ENCODE data around the gene TBX4.
A peak's percentile ranks its signal among the peaks of the same experiment; 100 is the strongest.

TBX4 gene

DNA sequence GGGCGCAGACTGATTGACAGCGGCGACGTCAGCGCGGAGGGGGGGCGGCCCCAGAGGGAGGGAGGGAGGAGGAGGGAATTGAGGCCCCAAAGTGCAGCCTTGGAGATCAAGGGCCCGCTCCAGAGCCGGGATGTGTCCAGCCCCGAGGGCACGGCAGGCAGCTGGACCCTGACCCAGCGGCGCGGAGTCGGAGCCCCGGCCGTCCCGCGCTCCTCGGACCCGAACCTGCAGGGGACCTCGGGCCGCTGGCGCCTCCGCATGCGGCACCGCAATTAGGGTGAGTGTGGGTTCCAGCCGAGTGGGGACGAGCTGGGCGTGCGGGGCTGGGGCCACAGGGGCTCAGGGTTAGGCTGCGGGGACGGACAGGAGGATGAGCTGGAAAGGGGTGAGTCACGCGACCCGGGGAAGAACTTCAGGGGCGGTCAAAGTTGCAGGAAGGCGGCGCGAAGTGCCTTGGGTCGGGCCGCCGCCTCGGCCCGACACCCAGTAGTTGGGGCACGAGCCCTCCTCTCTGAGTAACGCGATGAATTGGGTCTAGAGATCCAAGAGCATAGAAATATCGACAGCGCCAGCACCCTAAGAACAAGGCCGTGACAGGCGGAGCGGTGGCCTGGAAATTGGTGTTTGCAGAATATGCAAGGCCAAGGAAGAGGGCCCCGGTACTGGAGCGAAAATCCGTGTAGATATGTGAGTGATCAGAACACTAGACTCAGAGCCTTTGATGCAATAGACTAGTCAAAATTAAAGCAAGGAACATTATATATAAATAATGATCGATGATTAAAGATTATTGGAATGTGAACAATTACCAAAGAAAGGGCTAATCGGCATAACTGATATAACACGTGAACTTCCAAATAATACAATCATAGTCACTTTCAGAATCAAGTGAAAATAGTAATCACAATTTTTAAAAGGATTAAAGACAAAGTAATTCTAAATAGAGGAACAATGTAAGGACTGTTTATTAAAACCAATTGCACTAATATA is at the start of gene TBX4:
Gene TBX4 (plus strand): TSS at position 122 of the 990 bp plus-strand sequence. CDS start 4,069 bp downstream, outside the sequence.
- DNase-seq, result peak; percentile 82

DNA sequence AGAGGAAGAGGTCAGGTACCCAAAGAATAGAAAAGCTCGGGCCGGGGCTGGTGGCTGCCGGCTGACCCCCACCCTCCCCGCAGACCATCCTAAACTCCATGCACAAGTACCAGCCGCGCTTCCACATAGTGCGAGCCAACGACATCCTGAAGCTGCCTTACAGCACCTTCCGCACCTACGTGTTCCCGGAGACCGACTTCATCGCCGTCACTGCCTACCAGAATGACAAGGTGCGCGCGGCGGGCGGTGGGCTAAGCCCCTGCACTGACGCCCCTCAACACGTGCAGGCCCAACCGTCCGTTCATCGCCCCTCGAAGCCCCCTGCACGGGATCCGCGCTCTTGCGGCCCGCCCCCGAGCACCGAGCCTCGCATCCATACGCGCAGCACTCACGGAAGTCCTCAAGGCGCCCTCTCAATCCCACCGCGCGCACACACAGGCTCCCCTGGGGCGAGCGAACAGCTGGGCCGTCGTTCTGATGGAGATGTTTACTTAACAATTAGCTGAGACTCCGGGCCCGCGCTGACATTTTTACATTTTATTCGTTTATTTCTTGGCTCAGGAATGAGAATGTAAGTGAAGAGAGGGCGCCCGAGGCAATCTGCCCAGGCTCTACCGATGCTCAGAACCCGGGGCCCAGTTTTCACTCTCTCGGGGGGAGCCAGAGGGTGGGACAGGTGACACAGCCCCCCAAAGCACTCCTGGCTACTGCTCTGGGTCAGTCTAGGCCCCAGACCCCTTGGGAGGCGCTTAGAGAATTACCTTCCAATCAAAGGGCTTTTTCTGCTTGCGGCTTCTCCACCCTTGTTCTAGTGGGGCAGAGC is 49.0 kb upstream of the TBX4 start:
- DNase-seq, result peak; percentile 37

DNA sequence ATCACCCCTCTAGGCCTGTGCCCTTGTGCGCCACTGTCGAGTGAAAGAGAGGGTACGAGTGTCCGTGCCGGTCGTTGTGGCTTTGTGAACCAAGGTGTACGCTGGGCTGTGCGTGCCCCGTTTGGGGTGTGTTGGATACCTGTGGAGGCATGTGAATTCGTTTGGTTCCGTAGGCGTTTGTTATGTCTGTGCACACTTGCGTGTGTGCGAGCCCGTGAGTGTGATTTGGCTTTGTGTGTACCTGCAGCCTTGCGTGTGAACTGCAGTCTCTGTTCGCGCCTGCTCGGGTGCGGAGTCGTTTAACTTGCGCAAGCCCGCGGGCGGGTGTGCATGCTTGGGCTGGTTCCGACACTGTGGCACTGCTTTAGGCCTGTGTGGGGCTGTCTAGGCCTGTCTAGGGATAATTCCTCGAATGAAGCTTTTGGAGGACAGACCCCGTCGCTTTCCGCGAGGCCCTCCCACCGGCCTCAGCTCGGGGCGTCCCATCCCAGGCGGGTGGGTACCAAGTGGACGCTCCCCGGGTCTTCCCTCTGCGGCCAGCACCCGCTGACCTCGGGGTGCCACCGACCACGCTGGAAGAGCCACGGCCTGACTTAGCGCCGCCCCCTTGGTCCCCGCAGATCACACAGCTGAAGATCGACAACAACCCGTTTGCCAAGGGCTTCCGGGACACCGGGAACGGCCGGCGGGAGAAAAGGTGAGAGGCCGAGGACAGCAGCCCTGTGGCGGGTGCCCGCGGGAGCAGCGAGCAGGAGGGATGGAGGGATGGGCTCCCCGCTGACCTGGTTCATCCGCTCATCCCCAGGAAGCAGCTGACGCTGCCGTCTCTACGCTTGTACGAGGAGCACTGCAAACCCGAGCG is 48.2 kb upstream of the TBX4 start:
- peak; percentile 33 for DNase-seq

DNA sequence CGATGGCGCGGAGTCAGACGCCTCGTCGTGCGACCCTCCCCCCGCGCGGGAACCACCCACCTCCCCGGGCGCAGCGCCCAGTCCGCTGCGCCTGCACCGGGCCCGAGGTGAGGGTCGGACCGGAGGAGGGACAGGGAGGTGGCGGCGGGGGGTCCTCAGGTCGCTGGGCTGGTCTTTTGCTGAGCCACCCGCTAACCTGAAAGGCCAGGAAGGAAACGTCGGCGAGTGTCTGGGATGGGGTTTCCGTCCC is 47.6 kb upstream of the TBX4 start:
- no peak for DNase-seq

DNA sequence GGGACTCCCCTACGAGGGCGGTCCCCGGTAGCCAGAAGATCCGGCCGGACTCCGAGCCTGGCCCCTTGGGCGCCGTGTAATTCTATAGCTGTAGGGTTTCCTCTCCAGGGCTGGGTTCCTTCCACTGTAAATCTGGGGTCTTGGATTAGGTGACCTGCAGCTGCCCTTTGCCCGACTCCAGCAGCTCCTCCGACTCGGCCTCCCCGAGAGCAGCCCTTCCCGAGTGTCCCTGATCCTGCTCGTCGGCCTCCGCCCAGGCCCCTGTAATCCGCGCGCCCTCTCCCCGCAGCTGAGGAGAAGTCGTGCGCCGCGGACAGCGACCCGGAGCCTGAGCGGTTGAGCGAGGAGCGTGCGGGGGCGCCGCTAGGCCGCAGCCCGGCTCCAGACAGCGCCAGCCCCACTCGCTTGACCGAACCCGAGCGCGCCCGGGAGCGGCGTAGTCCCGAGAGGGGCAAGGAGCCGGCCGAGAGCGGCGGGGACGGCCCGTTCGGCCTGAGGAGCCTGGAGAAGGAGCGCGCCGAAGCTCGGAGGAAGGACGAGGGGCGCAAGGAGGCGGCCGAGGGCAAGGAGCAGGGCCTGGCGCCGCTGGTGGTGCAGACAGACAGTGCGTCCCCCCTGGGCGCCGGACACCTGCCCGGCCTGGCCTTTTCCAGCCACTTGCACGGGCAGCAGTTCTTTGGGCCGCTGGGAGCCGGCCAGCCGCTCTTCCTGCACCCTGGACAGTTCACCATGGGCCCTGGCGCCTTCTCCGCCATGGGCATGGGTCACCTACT is 47.1 kb upstream of the TBX4 start:
- DNase-seq, result peak; percentile 34

DNA sequence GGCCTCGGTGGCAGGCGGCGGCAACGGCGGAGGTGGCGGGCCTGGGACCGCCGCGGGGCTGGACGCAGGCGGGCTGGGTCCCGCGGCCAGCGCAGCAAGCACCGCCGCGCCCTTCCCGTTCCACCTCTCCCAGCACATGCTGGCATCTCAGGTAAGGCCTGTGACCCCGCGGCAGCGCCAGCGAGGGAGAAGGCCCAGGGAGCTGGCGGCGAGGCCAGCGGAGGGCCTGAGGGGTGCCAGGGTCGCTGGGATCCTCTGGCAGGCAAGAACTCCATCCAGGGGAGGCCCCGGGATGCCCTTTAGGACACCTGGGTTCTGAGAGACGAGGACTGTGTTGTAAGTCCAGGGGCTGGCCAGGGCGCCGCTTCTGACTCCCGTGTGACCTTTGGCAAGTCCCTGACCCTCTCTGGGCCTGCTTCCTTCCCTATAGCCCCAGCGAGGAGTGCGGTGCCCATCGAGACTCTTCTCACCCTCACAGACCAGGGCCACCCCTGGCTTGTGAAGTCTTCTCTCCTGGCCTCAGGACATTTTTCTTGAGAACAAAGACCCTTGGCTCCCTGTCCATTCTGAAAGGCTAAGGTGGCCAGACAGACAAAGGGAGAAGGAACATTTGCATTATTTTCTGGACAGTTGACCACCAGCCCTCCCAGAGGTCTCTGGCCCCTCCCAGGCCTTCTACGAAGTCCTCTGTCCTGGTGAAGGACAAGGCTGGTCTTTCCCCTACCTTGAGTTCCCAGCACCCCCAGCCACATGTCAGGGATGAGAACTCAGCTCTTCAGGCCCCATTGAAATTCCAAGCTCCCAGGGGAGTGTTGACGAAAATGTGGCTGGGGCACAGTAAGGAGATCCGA is 46.3 kb upstream of the TBX4 start:
- DNase-seq, result no peak

DNA sequence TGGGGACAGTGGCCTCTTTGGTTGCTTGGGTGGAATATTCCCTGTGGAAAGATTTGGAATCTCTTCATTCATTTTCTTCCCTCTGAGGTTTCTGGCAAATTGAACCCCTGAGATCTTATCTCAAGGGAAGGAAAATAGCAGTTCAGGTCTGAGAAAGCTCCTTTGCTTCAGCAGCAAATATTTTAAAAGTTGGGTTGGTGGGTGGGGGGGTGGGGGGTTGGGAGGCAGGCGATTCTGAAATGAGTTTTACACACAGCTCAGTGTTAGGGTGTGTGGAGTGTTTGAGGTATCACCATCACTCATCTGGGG is 45.7 kb upstream of the TBX4 start:
- no peak for DNase-seq

DNA sequence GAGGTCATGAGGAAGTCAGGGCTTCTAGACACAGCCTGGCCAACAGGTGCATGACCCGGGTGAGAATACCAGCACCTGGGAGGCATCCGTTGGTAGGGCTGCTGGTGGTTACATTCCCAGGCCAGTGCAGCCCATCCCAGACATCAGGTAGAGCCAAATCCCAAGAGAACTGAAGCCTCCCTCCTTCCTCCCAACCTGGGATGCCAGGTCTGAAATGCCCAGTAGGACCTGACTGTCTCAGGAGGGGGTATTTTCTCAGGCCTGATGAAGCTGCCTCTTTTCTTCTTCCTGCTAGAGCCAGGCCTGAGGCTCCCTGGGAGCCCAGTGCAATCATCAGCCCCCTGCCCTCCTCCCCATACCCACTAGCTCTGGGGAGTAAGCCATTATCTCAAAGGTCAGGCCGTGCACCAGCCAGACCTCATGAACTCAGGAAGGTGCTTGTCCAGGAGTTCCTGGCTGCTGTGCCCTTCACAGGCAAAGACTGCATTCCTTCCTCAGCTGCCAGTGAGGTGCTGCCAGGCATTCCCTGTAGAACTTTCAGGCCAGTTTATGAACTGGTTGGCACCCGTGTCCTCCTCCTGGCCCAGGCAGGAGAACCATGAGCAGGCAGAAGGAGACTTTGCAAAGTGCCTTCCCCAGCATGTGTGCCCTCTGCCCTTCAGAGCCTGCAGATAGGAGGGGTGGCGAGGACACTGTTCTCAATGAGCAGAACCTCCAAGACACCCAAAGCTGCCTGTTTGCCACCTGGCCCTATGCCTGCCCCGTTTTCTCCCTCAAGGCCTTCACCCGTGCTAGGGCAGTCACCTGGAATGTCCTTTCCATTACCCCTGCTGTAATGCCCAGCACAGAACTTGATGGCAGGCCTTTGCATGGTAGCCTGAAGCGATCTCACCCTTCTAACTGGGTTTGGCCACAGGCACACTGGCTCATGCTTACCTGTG is 45.0 kb upstream of the TBX4 start:
- peak; percentile 24 for DNase-seq

DNA sequence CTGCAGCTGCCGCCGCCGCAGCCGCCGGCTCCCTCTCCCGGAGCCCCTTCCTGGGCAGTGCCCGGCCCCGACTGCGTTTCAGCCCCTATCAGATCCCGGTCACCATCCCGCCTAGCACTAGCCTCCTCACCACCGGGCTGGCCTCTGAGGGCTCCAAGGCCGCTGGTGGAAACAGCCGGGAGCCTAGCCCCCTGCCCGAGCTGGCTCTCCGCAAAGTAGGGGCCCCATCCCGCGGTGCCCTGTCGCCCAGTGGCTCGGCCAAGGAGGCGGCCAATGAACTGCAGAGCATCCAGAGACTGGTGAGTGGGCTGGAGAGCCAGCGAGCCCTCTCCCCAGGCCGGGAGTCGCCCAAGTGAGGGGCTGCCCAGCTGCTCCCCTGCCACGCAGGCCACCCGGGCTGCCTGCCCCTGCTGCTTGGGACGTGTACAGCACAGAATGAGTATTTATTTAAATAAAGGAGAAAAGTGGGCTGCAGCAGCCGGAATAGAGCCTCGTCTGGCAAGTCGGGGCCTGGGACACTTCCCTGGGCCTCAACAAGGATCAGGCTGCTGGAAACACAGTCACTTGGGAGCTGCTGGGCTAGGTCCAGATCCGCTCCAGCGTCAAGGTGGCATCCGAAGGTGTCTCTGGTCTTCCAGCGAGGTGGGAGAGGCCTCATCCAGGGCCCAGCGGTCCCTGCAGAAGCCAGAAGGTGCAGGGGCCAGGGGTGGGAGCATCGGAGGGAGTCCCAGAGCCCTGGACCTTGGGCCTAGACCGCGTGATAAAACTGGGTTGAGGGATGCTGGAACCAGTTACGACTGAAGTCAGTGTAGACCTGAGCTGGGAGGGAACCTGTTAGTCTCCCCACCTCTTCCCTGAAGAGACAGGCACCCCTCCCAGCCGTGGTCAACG is 43.8 kb upstream of the TBX4 start:
- DNase-seq, result peak; percentile 27

DNA sequence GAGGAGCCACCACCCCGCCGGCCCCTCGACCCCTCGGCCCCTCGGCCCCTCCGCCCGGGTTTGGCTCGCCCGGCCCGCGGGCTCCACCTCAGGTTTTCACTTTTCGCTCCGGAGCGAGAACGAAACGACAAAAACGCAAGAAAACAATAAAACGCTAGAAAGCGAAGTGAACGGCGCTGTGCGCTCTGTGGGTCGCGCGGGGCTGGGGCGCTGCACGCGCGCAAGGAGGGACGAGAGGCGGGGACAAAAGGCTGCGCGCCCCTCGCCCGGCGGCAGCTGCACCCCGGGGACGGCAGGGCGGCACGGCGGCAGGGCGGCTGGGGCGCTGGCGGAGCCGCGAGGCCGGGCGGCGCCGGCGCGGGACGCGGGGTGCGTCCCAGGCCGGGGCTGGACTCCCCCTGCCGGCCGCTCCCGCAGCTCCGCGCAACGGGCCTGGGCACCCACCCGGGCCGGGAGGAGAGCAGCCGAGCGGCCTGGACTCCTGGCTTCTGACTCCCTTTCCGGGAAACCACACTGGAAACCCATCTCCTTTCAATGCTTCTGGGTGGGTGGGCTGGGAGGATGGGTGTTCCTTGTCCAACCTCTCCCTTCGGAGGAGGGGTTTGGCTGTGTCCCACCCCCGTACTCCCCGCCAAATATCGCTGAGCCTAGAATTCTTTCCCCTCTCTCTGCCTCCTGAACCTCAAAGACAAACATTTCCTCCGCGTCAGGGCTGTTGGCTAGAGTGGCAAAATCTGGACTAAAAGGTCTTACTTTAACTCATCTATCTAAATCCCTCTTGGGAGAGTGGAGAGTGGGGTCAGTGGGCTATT is 42.7 kb upstream of the TBX4 start:
- DNase-seq, result peak; percentile 90

DNA sequence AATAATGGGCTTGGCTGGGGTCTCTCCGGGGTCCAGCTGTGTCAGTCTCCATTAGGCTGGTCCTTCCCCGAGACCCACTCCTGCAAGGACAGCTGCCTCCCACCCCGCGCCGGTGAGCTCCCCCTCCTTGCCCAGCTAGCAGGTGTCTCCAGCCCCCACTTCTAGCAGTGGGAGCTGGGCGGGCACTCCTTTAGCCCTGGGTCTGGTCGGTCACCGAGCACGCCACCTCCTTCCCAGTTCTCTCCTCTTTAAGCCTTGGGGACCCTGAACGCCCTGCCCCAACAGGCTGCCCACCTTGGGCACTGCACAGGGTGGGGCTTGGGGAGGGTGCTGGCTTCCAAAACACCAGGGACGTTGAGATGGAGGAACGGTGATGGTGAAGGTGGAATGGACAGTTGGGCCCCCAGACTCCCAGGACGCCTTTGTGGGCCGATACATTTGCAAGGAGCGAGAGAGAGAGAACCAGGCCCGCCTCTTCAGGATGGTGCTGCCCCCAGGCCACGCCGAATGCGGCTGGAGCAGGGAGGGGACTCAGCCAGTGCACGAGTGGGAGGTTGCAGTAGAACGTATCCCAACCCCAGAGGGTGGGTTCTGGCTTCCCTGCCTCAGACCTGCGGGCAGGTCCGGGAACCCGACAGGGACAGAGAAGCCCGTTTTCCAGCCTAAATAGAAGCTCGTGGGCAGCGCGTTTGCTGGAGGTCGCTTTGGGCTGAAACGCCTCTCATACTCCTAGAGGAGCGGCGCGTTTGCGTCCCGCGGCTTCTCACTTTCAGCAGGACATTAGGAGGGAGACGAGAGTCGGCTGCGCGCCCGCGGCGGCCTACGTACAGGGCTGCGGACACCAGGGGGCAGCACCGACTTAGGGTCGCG is 41.8 kb upstream of the TBX4 start:
- peak; percentile 90 for DNase-seq

DNA sequence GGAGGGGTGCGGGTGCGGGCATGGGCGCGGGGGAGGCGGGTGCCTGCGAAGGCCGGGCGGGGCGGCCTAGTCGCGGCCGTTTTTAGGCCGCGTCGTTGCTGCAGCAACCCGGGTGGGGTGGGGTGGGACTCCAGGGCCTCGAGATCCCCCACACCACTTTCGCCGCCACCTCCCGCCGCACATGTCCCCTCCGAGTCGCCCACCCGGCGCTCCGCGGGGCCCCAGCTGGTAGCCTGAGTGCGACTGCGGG is 41.3 kb upstream of the TBX4 start:
- DNase-seq, result no peak

DNA sequence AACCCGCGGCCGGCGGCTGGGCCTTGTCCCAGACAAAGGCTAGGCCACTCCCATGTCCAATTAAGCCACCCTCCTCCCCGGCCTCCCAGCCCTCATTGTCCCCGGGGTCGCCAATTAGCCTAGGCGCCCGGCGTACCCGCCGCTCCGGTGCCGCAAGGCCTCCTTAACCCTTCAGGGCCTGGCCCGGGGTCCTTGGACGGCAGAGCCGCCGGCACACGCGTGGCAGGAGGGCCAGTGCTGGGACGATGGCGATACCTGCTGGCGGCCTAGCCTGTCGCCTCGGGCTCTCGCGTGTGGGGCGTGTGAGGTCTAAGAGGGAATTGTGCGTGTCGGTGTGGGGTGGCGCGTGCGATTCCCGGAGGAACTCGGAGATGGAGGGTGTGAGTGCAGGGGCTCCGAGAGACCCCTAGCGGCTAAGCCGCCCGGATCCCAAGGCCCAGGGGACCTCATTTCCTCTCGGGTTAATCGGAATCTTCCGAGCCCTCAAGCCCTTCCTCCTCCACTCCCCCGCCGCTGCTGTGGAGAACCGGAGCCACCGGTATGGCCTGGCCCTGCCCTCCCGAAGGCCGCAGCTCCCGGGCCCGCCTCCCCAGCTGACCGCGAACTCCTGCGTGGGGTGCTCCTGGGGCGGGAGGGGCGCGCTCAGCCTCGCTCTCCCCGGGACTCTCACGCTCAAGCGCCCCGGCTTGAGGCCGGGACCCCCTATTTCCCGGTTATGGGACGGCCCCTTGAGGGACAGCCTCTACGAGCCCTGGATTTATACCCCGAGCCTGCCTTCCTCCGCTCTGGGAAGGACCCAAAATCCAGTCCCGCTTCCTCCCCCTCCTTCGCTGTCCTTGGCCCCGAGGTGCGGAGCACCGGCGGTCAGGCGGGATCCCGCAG is 40.7 kb upstream of the TBX4 start:
- peak; percentile 81 for DNase-seq

DNA sequence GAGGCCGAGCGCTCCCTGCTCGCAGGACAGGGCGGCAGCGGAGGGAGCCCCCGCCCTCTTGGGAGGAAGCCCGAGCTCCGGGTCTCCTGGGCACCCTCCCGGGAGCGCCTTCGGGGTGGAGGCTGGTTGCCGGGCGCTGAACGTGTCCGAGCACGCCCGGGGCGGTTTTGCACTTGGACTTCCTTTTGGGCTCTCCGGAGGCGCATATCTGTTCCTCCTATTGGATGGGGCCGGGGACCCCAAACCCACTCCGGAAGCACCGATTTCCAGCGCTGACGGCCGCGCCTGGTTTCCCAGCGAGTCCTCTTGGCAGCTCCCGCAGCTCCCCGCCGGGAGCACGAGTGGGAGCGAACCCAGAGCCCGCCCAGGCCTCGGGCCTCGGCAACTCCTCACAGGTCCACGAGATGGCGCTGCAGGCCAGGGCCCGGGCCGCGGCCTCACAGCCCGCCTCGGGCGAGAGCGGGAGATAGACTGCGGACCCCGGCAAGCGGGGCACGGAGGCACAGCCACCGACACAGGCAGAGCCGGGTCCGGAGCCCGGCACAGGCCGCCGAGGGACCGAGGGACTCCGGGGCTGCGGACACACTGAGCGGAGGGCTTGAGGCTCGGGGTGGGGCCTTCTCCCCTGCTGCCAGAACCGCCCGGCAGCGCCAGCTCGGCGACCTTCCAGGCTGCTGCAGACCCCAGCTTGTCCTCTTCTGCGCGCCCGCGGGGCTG is 39.9 kb upstream of the TBX4 start:
- DNase-seq, result peak; percentile 93

DNA sequence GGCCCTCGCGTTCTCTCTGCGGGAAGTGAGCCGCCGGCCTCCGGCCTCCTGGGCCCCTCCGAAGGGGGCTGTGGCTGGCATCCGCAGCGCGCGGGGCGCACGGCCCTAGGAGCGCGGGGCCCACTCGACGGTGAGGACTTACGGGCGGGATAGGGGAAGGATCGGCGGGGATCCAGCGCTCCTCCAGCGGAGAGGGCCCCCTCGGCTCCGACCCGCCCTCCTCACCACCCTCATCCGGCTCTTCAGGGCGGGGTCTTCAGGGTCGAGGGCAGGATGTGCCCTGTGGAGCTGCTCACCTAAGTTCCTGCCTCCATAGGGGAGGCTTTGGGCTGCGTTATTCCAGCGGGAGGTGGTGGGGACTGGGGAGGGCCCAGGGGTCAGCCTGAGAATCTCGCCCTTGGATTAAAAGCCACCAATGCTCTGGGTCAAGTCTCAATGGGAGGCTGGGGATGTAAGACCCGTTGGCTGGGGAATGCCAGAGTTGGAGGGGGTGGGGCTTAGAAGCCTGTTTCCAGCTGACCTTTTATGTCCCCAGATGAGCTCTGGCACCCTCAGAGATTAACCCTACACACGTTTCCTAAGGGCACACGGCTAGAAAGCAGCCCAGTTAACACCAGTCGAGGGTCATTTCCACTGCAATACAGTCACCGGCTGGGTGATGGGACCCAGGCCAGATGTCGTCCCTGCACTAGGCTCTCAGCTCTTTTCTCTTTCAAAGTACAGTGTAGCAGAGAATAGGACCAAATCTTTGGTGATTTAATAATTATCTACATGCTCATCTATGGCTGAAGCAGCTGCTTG is 39.2 kb upstream of the TBX4 start:
- peak; percentile 37 for DNase-seq
